WI38 (cell line): Measurements from ENCODE around the gene AXDND1.
"Not testable (repeated sequence)": the region's sequence is repeated elsewhere in the genome, so short reads cannot be mapped to it uniquely, and the experiment has no call there.

Experiments
- H3K4me3 ChIP-seq: 2 replicates; pipeline ENCODE4 v1.5.1; 2011; ENCODE audit warnings: low read depth, mild to moderate bottlenecking, control low read depth, low read length
- CTCF ChIP-seq: IDR thresholded peaks from 2 replicates; pipeline ENCODE4 v1.5.1; 2012; ENCODE audit warnings: low read depth, mild to moderate bottlenecking, control low read depth, low read length

The AXDND1 gene

GRCh38 chr1:179493323-179493722 lies 127.6 kb downstream of the AXDND1 start:
- no peak for TF ChIP-seq CTCF
- H3K4me3 ChIP-seq, result no peak overlapping the region

GRCh38 chr1:179506199-179506598 lies 140.4 kb downstream of the AXDND1 start:
- no peak for TF ChIP-seq CTCF
- H3K4me3 ChIP-seq, result no peak overlapping the region

- no peak for TF ChIP-seq CTCF
- H3K4me3 ChIP-seq, result no peak overlapping the region
These were observed 143.6 kb downstream of the AXDND1 start for GRCh38 chr1:179509384-179509783.

GRCh38 chr1:179510038-179510437 lies 144.3 kb downstream of the AXDND1 start:
- no peak for TF ChIP-seq CTCF
- no peak overlapping the region for H3K4me3 ChIP-seq

- H3K4me3 ChIP-seq, result no peak overlapping the region
- TF ChIP-seq CTCF, result no peak
These were observed 151.4 kb downstream of the AXDND1 start for GRCh38 chr1:179516976-179517705.

- H3K4me3 ChIP-seq, result not testable (repeated sequence)
These were observed 152.8 kb downstream of the AXDND1 start for GRCh38 chr1:179518544-179518943.

GRCh38 chr1:179529482-179530195 lies 163.9 kb downstream of the AXDND1 start:
- no peak for TF ChIP-seq CTCF
- no peak overlapping the region for H3K4me3 ChIP-seq

- no peak overlapping the region for H3K4me3 ChIP-seq
- no peak for TF ChIP-seq CTCF
These were observed 164.6 kb downstream of the AXDND1 start for GRCh38 chr1:179530352-179530751.
